HG02884 (cell line): ENCODE measurements around the gene SEC22C.
A peak's percentile ranks its signal among the peaks of the same experiment; 100 is the strongest.

Source experiments
- ATAC-seq: cut with Tn5 transposase; IDR thresholded peaks from one replicate; pipeline ENCODE4 v1.9.1; 2021; ENCODE audit warnings: mild to moderate bottlenecking, moderate library complexity; ENCODE audit not compliant: unreplicated experiment

SEC22C gene

GRCh38 chr3:42515976-42516375 lies 65.8 kb downstream of the SEC22C start:
- ATAC-seq: no peak

GRCh38 chr3:42515391-42515916 lies 66.3 kb downstream of the SEC22C start:
- ATAC-seq: no peak

DNA sequence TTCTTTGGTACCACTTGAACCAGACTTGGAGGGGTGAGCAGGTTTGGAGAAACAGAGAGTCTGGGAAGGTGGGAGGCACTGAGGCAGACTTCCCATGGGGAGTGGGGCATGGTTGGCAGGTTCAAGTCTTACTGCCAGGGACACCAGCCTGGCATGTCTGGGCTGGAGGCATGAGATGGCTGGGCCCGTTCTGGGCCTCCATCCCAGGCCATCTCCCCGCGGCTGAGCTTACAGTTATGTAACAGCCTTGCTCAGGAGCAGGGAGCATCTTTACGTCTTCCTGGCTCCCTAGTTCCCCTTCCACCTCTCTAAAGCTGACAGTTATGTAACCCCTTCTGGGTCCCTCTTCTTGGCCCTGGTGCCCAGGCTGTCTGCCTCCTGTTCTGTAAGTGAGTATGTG lies 66.9 kb downstream of the SEC22C start:
- no peak for ATAC-seq

DNA sequence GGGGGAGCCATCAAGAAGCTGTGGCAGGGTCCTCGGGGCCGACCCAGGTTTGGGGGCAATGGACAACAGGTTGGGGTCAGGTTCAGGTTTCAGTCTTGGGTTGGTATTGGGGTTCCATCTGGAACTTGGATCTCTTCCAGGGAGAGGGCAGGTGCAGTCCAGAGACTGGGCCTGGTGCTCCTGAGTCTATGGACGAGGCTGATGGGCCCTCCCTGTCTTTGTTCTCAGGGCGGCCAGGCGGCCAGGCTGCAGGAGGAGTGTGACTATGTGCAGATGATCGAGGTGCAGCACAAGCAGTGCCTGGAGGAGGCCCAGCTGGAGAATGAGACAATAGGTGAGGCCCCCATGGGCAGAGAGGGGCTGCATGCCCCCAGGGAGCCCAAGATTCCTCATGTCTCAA lies 68.2 kb downstream of the SEC22C start:
- no peak for ATAC-seq

DNA sequence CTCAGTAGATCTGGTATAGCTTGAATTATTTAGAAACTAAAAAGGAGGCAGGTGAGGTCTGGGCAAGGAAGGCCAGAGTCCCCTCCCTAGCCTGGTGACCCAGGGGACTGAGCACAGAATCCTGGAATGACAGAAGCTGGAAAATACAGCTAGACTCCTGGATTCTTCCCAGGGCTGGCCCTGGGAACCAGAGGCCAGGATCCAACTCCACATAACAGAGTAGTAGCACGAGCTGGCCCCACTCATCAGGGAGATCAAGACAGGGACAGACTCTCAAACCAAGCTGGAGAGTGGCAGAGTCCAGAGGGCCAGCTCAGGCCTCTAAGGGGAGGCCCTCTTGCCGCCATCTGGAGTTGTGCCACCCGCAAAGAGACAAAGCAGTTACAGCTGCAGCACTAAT lies 68.6 kb downstream of the SEC22C start:
- ATAC-seq: no peak

DNA sequence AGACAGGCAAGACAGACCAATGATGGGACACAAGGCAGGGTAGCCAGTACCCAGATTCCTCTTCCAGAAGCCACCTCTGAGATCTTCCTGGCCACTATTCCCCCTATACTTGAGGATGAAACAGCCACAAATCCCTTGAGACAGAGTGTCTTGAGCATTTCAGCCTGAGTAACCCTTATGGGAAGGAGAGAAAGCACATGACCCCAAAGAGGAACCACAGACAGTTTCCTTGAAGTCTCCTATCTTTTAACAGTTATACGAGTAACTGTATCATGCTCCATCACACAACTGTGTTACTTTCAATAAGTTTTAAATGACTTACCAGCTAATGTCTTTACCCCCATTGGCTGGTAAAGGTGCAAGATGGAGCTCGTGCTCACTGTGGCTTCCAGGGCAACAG lies 70.0 kb downstream of the SEC22C start:
- ATAC-seq: no peak

- no peak for ATAC-seq
These were observed 70.6 kb downstream of the SEC22C start for GRCh38 chr3:42511201-42511600.

DNA sequence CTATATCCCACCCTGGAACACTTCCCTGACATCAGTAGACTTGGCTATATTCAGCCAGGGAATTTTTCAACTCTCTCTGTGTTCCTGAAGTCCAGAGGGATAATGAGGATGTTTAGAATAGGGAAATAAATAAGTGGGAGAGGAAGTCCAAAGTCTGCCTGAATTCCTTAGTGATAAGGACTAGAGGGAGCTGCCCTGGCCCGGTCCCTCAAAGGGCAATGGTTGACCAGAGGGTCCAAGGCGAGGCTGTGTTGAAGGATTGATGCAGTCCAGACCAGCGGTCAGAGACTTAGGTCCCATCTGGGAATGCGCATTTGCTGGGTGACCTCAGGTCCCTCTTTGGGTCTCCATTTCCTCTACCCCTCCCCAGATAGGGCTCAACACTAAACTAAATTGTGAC lies 71.4 kb downstream of the SEC22C start:
- no peak for ATAC-seq

DNA sequence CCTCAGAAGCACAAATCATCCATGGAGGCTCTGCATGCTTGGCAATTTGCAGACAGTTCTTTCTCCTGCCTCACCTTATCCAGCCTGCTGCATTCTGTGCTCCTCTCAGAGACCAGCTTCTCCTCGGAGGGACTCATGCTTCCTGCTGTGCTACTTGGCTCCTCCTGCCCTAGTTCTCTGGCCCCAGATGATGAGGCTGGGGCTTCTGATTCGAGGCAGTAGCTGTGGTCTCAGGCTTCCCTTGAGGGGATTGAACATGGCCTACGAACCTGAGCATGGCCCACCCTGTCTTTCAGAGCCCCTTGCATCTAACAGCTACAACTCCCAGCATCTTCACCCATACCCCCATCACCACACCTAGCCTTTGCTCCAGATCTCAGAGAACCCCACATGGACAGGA lies 72.7 kb downstream of the SEC22C start:
- ATAC-seq: no peak

- no peak for ATAC-seq
These were observed 73.2 kb downstream of the SEC22C start for GRCh38 chr3:42508562-42508961.

DNA sequence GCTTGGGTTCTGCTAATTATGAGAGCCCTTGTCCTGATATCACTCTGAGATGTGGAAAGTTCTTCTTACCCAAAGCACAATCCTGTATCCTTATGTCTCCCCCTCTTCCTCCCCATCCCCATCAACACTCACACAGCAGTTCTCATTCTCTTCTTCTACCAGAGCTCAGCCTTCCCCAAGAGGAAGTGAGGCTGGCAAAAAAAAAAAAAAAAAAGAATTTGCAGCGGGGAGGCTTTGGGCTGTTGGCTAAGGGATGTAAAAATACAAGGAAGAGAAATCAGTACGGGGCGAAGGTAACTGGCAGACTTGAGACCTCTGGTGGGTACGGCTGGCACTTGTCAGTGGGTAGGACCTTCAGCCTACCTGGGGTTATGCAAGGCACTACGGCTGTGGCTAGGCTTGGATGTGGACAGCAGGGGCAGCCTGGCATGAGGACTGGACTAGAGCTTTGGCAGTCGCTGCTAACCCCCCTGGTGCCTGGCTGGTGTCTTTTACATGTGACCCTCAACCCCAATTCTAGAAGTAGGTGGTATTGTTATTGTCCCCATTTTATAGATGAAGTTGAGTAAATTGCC lies 73.9 kb downstream of the SEC22C start:
- ATAC-seq: no peak

DNA sequence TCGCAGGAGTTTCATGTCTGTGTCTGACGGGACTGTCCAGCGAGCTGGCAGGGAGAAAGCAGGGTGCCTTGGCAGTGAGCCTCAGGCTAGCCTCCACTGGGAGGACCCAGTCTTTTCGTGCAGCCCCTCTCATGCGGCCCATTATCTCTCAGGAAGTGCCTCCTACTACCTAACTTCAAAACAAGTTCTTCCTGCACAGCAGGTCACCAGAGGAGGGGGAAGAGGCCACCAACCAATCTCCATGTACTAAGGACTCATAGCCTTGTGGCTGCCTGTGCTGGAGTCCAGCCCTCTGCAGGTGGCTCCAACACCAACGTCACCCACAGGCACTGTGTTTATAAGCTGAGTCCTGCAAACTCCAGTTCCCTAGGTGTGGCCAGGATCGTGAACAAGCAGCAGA lies 74.5 kb downstream of the SEC22C start:
- no peak for ATAC-seq

GRCh38 chr3:42505849-42506410 lies 75.8 kb downstream of the SEC22C start:
- ATAC-seq: no peak

- ATAC-seq: no peak
These were observed 76.5 kb downstream of the SEC22C start for GRCh38 chr3:42505128-42505848.

DNA sequence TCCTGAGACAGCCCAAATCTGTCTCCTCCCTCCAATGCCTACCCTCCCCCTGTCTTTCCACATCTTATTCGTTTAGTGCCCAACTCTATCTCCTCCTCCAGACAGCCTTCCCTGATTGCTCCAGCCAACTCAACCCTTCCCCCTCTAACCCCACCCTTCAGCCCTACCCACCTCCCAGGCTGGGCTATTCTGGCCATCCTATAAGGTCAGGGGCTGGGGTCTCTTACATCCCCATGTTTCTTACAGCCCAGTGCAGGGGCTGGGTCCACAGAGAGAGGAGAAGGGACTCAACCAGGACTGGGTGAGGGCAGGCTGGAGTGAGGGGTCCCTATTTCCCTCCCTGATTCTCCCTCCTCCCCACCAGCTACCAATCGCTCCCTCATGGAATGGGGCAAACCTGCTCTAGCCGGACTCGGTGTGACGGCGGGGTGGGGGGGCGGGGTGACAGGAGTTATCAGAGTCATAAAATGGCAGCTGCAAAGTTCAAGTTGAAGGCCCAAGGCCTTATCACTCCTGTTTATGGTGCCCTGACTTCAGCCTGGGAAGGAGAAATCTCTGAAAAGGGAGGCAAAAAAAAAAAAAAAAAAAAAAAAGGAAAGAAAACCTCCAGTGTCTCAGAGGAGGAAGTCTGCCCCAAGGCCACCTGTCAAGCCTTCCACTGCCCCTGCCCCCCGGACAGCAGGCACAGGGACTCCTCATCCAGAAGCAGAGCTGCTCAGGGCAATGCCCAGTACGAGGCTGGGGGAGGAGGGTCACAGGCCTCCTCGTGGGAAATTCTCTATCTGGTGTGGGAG lies 77.2 kb downstream of the SEC22C start:
- no peak for ATAC-seq

DNA sequence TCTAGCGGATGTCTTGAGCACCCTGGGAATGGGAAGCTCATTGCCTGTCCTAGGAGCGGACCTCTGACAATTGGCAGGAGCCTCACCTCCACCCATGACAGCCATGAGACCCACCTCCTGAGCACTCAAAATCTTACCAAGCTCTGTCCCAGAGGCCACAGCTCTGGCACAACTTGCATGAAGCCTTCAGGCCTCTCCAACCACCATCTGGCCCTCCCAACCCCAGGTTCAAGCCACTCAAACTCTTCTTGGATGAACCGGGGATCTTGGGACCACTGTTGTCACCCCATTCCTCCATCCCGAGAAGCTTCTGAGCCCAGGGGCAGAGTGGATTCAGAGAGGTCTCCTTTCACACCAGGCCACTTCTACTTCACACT lies 77.8 kb downstream of the SEC22C start:
- ATAC-seq: no peak

GRCh38 chr3:42503251-42503924 lies 78.4 kb downstream of the SEC22C start:
- no peak for ATAC-seq

DNA sequence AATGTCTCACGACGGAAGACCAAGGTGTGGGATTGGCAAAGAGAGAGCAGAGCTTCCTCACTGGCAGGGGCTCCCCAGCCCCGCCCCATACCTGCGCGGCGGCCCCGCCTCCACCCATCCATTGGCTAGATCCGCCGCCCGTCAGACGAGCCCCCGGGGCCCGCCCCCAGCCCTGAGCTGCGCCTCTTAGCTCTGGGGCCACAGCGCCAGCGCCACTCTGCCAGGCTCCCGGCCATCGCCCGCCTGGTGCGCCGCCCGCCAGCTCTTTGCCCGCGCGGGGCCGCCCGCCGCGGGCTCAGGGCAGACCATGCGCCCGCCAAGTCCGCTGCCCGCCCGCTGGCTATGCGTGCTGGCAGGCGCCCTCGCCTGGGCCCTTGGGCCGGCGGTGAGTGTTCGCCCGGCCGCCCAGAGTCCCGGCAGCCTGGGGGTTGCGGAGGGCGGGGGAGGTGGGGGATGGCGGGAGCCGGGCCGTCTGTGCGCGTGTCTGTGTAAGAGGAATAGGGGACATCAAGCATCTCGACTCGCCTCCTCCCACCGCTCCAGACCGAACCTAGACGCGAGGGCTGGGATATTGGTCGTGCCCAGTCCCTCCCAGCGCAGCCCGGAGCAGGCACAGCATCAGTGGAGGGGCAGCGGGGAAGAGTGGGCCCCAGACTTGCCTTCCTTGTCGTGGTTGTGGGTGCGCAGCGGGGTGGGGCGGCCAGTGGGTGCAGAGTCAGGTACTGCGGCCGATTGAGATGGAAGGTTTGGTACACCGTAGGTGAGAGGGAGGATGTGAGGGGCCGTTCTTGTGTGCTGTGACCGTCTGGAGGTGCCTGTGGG lies 79.1 kb downstream of the SEC22C start, which contains the start of gene VIPR1:
VIPR1 (plus strand) TSS at position 215 of the 822 bp plus-strand sequence; CDS start at position 308, 93 bp downstream.
- peak; percentile 90 for ATAC-seq

DNA sequence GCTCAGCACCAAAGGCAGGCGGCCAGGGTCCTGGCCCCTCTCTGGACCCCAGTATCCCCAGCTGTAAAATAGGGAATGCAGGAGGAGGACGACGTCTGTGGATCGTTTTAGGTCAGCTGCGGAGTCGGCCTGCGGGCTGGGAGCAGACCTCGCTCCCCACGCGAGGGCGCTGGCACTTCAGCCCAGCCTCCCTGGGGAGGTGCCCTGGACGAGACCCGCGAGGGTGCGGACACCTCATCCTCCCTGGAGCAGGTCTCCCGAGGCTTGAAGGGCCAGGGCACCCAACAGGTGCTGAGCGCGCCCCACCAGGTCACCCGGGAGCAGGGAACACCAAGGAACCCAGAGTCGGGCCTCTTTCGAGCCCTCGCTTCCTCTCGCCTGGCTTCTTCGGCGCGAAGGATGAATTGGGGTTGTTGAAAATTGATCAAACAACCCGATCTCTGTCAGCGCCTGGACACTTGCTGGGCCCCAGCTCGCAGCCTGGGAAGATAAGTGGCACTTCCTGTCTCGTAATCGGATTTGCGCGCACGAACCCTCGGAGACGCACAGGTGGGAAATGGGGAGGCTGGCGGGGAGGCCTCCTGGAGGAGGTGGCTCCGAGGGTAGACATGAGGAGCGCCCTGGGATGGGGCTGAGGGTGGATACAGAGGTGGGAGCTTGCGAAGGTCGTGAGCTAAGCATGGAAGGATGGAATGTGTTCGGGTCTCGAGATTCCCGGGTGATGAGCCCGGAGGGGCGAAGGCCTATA lies 79.9 kb downstream of the SEC22C start:
- no peak for ATAC-seq
